HL-60 (cell line): ENCODE data around the gene HOXD11.

Experiments used
- TF ChIP-seq, protein P1 (sequence below): IDR thresholded peaks from 2 replicates; pipeline ENCODE4 v1.6.1; 2012; ENCODE audit warnings: low read depth; ENCODE audit not compliant: insufficient replicate concordance
- TF ChIP-seq, protein P2 (sequence below): IDR thresholded peaks from one replicate; pipeline ENCODE4 v1.5.1; 2011; ENCODE audit warnings: low read length, control low read depth, inconsistent platforms; ENCODE audit not compliant: insufficient read depth

GRCh38 chr2:176115883-176116813 is 9.1 kb downstream of the HOXD11 start, which contains the start of gene HOXD10:
- TF ChIP-seq, protein P1, sequence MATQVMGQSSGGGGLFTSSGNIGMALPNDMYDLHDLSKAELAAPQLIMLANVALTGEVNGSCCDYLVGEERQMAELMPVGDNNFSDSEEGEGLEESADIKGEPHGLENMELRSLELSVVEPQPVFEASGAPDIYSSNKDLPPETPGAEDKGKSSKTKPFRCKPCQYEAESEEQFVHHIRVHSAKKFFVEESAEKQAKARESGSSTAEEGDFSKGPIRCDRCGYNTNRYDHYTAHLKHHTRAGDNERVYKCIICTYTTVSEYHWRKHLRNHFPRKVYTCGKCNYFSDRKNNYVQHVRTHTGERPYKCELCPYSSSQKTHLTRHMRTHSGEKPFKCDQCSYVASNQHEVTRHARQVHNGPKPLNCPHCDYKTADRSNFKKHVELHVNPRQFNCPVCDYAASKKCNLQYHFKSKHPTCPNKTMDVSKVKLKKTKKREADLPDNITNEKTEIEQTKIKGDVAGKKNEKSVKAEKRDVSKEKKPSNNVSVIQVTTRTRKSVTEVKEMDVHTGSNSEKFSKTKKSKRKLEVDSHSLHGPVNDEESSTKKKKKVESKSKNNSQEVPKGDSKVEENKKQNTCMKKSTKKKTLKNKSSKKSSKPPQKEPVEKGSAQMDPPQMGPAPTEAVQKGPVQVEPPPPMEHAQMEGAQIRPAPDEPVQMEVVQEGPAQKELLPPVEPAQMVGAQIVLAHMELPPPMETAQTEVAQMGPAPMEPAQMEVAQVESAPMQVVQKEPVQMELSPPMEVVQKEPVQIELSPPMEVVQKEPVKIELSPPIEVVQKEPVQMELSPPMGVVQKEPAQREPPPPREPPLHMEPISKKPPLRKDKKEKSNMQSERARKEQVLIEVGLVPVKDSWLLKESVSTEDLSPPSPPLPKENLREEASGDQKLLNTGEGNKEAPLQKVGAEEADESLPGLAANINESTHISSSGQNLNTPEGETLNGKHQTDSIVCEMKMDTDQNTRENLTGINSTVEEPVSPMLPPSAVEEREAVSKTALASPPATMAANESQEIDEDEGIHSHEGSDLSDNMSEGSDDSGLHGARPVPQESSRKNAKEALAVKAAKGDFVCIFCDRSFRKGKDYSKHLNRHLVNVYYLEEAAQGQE = no peak
- TF ChIP-seq, protein P2, sequence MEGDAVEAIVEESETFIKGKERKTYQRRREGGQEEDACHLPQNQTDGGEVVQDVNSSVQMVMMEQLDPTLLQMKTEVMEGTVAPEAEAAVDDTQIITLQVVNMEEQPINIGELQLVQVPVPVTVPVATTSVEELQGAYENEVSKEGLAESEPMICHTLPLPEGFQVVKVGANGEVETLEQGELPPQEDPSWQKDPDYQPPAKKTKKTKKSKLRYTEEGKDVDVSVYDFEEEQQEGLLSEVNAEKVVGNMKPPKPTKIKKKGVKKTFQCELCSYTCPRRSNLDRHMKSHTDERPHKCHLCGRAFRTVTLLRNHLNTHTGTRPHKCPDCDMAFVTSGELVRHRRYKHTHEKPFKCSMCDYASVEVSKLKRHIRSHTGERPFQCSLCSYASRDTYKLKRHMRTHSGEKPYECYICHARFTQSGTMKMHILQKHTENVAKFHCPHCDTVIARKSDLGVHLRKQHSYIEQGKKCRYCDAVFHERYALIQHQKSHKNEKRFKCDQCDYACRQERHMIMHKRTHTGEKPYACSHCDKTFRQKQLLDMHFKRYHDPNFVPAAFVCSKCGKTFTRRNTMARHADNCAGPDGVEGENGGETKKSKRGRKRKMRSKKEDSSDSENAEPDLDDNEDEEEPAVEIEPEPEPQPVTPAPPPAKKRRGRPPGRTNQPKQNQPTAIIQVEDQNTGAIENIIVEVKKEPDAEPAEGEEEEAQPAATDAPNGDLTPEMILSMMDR = no peak
